ENCODE results near the gene BATF2.

GRCh38 chr11:64951529-64951928, 45.2 kb downstream of the BATF2 start:
- TF ChIP-seq EZH2 (IDR thresholded peaks at IDR 0.05; ENCODE audit: insufficient read depth, poor library complexity, severe bottlenecking) (no peak), EZH2phosphoT487 (IDR thresholded peaks at IDR 0.05; ENCODE audit: insufficient read depth, low read depth) (no peak)

Data from GM23248 (cell line).